Hematopoietic multipotent progenitor cell treated with erythropoietin and hydrocortisone succinate and interleukin-3 and kit ligand, for 6 days (in vitro differentiated cells): ENCODE measurements around the gene SYNGR1.

Experiments
- DNase-seq: peaks from one replicate; pipeline ENCODE4 v3.0.0-alpha.2; 2015

Gene SYNGR1

DNA sequence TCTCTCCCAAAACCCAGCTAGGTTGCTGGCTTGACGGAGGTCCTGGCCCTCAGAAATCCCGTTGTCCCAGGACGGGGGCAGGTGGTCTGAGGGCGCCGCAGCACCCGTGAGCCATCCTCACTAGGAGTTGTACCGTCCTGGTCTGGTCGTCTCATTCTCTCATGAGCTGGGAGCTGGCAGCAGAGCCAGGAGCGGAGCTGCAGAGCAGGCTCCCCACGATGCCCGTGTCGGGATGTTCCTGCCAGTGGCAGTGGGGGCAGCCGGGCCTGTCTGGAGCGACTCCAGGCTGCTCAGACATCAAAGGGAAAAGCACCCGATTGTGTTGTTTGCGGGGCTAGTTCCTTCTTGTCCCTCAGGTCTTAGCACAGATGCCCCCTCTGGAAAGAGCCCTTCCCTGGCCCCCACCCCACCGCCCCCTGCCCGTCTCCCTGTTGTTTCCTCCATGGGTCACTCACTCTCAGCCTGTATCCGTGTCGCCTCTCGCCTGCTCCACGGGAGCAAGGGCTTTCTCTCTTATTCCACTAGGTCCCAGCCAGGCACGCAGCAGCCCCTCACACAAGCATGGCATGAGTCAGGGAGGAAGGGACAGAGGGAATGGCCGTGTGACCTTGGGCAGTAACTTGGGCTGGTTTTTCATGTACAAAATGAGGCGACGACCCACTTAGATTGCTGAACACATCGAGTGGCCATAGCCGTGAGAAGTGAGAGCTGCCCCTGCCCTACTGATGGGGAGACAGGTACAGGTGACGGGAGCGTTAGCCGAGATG, 83.9 kb downstream of the SYNGR1 start:
- no peak for DNase-seq

DNA sequence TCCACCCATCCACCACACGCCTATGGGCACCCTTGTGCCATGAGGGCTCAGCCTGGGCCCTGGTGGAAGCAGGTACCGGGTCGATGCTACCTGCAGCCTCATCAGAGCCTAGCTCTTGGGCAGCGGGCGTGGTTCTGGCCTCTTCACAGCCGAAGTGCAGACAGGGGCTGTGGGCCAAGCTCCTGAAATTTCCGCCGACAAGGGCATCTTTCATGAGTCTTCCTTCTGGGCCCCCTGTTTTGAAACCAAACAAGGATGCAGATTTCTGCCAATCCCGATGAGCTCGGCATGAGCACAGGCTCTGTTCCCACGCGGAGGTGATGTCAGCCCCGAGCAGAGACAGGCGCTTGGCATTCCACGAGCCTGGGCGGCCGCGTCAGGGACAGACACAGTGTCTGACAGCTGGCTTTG, 84.5 kb downstream of the SYNGR1 start:
- DNase-seq = no peak

DNA sequence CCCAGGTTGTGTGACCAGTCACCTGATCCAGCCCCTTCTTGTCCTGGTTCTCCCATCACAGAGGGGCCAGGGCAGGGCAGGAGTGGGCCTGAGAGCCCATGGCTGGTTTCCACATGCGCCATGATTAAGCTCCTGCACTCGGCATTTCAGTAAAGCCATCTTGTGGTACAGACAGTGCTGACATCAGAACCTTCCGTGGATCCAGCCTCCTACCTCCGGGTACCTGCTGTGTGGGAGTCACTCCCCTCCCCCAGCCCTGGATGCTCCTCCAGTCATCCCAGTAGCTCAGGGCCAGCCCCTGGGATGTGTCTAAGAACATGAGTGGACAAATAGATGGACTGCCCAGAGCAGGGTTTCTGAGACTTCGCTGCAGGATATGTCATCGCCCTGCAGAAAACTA, 84.9 kb downstream of the SYNGR1 start:
- no peak for DNase-seq
